PC-3 (cell line): Measurements from ENCODE around the gene WNT7B. TPM values are rescaled to one million over a fixed set of nuclear protein-coding genes. Genes with fewer than 3 reads are reported as not detected.

Source experiments
- ATAC-seq: fragments of 200-7000 bp; cut with Tn5 transposase; 2 replicates; pipeline ENCODE4 v1.9.1; 2020; ENCODE audit warnings: mild to moderate bottlenecking, moderate library complexity
- BruUV-seq: library from RNA; stranded (reverse); fragments of 400-500 nt; replicated peaks from 2 replicates; lab custom pipeline; 2021; lab: Mats Ljungman, UMichigan
- CTCF ChIA-PET: fragments of 300-600 bp; sonication (Branson Sonifier 250); formaldehyde crosslinking; loops from one replicate; lab custom pipeline; 2022; ENCODE audit warnings: antibody characterized with exemption; lab: Charles Lee
- POLR2A ChIA-PET: fragments of 300-600 bp; sonication (Branson Sonifier 250); formaldehyde crosslinking; loops from one replicate; lab custom pipeline; 2022; ENCODE audit warnings: antibody characterized with exemption; ENCODE audit not compliant: unreplicated experiment; lab: Charles Lee
- DNase-seq: peaks from one replicate; pipeline ENCODE4 v3.0.0-alpha.2; 2015
- H2AFZ ChIP-seq: fragments of 300-600 bp; sonication (generic); 2 replicates; pipeline ENCODE4 v1.6.0; 2016; ENCODE audit warnings: antibody characterized with exemption, low read length
- H3F3A ChIP-seq: fragments of 300-600 bp; sonication (generic); one replicate; pipeline ENCODE4 v1.6.0; 2017; ENCODE audit warnings: antibody characterized with exemption, low read length, control low read depth, mild to moderate bottlenecking; ENCODE audit not compliant: unreplicated experiment
- H3K27ac ChIP-seq: fragments of 300-600 bp; sonication (generic); 2 replicates; pipeline ENCODE4 v1.5.1; 2016; ENCODE audit warnings: mild to moderate bottlenecking, low read length
- H3K27me3 ChIP-seq: fragments of 300-600 bp; sonication (generic); 2 replicates; pipeline ENCODE4 v1.6.1; 2016; ENCODE audit warnings: low read length, mixed read lengths
- H3K36me3 ChIP-seq: fragments of 300-600 bp; sonication (generic); 2 replicates; pipeline ENCODE4 v1.6.1; 2016; ENCODE audit warnings: low read depth, mixed run types, low read length, mixed read lengths
- H3K4me1 ChIP-seq: fragments of 300-600 bp; sonication (generic); 2 replicates; pipeline ENCODE4 v1.5.1; 2016; ENCODE audit warnings: low read length; ENCODE audit not compliant: insufficient read depth
- H3K4me2 ChIP-seq: fragments of 300-600 bp; sonication (generic); 2 replicates; pipeline ENCODE4 v1.6.0; 2016; ENCODE audit warnings: low read length
- H3K4me3 ChIP-seq: fragments of 300-600 bp; sonication (generic); 2 replicates; pipeline ENCODE4 v1.5.1; 2016; ENCODE audit warnings: mild to moderate bottlenecking, low read length, mixed read lengths
- H3K79me2 ChIP-seq: fragments of 300-600 bp; sonication (generic); 2 replicates; pipeline ENCODE4 v1.6.1; 2017; ENCODE audit warnings: low read length, mixed read lengths
- H3K9ac ChIP-seq: fragments of 300-600 bp; sonication (generic); 2 replicates; pipeline ENCODE4 v1.6.0; 2016; ENCODE audit warnings: mild to moderate bottlenecking, low read length
- H3K9me2 ChIP-seq: fragments of 300-600 bp; sonication (generic); replicated peaks from 2 replicates; pipeline ENCODE4 v1.6.1; 2016; ENCODE audit warnings: mixed run types, low read length, mixed read lengths
- H3K9me3 ChIP-seq: fragments of 300-600 bp; sonication (generic); 2 replicates; pipeline ENCODE4 v1.6.1; 2016; ENCODE audit warnings: low read length, mixed read lengths
- H4K20me1 ChIP-seq: fragments of 300-600 bp; sonication (generic); 2 replicates; pipeline ENCODE4 v1.6.1; 2016; ENCODE audit warnings: low read length, mixed read lengths
- EZH2 ChIP-seq: fragments of 300-600 bp; sonication (generic); IDR thresholded peaks from one replicate; pipeline ENCODE4 v1.6.1; 2017; ENCODE audit warnings: antibody characterized with exemption, mild to moderate bottlenecking, low read length; ENCODE audit not compliant: unreplicated experiment
- EZH2phosphoT487 ChIP-seq: fragments of 300-600 bp; sonication (generic); IDR thresholded peaks from 2 replicates; pipeline ENCODE4 v1.6.1; 2018; ENCODE audit warnings: mild to moderate bottlenecking, antibody characterized with exemption, low read length, borderline replicate concordance
- intact Hi-C: fragments of 100-400 bp; cut with micrococcal nuclease; formaldehyde crosslinking; loops from 2 replicates; pipeline ENCODE4 v1.9.0; 2023
- total RNA-seq: library from RNA; depleted of rRNA; stranded (reverse); fragments of >200 nt; gene quantifications from 2 replicates; pipeline ENCODE4 v1.2.3, GENCODE V29; 2014
- TF ChIP-seq, protein P1 (sequence below): fragments of 300-600 bp; sonication (generic); conservative IDR thresholded peaks from 2 replicates; pipeline ENCODE4 v1.5.1; 2017; ENCODE audit warnings: antibody characterized with exemption, low read depth, mild to moderate bottlenecking, low read length

WNT7B gene
- total RNA-seq, 1 experiment from 2014 or later = 42.0 TPM

DNA sequence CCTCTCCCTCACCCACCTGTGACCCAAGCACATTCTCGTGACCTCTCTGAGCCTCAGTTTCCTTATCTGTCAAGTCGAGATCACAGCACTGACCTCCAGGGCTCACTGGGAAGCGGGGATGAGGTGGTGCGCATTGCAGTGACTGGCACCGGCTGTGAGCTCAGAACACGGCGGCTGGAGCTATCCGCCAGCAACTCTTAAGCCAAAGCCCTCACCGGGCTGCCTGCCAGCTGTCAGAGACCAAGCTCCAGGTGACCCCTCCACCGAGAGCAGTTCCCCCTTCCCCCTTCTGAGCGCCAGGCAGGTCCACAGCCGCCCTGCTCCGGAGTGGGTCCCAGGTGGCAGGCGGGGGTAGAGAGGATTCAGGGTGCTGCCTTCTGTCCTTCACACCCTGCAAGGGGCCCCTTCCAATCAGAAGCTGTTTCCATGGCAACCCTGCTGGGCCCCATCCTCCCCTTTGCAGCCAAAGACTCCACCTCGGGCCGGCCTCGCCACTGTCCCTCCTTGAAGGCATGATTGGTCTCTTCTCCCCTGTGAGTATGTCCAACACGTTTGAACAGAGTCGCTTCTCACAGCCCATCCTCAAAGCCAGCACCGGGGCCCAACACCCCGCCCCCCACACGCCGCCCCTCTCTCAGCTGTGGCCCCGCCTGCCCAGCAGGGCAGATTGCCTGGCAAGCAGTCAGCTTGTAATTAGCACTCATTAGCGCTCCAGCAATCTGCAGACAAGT, 98.7 kb downstream of the WNT7B start:
- TF ChIP-seq EZH2 (no peak), EZH2phosphoT487 (no peak)
- TF ChIP-seq, protein P1, sequence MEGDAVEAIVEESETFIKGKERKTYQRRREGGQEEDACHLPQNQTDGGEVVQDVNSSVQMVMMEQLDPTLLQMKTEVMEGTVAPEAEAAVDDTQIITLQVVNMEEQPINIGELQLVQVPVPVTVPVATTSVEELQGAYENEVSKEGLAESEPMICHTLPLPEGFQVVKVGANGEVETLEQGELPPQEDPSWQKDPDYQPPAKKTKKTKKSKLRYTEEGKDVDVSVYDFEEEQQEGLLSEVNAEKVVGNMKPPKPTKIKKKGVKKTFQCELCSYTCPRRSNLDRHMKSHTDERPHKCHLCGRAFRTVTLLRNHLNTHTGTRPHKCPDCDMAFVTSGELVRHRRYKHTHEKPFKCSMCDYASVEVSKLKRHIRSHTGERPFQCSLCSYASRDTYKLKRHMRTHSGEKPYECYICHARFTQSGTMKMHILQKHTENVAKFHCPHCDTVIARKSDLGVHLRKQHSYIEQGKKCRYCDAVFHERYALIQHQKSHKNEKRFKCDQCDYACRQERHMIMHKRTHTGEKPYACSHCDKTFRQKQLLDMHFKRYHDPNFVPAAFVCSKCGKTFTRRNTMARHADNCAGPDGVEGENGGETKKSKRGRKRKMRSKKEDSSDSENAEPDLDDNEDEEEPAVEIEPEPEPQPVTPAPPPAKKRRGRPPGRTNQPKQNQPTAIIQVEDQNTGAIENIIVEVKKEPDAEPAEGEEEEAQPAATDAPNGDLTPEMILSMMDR = no peak
- POLR2A ChIA-PET = no interaction called here
- BruUV-seq = no TSS peak

DNA sequence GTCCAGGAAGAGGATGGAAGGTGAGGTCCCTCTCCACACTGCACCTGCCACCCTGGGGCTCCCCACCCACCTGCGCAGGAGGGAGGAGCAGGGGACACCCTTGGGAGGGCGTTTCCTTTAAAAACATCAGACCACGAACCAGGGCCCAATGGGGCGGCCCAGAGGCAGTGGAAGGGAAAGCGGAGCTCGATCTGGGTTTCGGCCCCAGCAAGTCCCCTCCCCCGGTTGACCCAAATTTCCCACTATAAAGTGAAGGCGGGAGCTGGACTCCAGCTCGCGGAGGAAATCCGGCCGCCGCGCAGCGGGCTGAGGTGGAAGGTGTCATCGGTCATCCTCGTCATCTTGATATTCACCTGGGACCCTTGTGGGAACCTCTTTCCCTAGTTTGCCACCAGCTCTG, 99.3 kb downstream of the WNT7B start:
- Histone ChIP-seq H3K9ac (no peak overlapping the region), H3K4me3 (no peak overlapping the region), H4K20me1 (no peaks in the 10 kb centered on the region), H3K27me3 (no peaks in the 10 kb centered on the region), H3K36me3 (no peaks in the 10 kb centered on the region), H3K9me3 (no peaks in the 10 kb centered on the region), H3K4me1 (no peaks in the 10 kb centered on the region), H3K79me2 (no peaks in the 10 kb centered on the region), H3K9me2 (no peaks in the 10 kb centered on the region), H3K27ac (no peak overlapping the region), H3F3A (no peaks in the 10 kb centered on the region), H3K4me2 (no peak overlapping the region), H2AFZ (no peak overlapping the region)
- DNase-seq = no peak
- ChIA-PET POLR2A (no interaction called here), CTCF (no interaction called here)
- TF ChIP-seq EZH2phosphoT487 (no peak), EZH2 (no peak)
- TF ChIP-seq, protein P1 = no peak
- intact Hi-C loops = no loop called here
- BruUV-seq = no TSS peak
- ATAC-seq = no peak

More for the DNA sequence above, 98.7 kb downstream of the WNT7B start:
- Histone ChIP-seq H3K4me1 (no peaks in the 10 kb centered on the region), H3K27me3 (no peaks in the 10 kb centered on the region), H2AFZ (no peak overlapping the region), H3K9ac (no peak overlapping the region), H3K79me2 (no peaks in the 10 kb centered on the region), H3F3A (no peaks in the 10 kb centered on the region), H3K4me3 (no peak overlapping the region), H3K36me3 (no peaks in the 10 kb centered on the region), H3K9me2 (no peaks in the 10 kb centered on the region), H3K27ac (no peak overlapping the region), H3K4me2 (no peak overlapping the region), H4K20me1 (no peaks in the 10 kb centered on the region), H3K9me3 (no peaks in the 10 kb centered on the region)
- intact Hi-C loops = no loop called here
- CTCF ChIA-PET = no interaction called here
- no peak for ATAC-seq
- DNase-seq = no peak

DNA sequence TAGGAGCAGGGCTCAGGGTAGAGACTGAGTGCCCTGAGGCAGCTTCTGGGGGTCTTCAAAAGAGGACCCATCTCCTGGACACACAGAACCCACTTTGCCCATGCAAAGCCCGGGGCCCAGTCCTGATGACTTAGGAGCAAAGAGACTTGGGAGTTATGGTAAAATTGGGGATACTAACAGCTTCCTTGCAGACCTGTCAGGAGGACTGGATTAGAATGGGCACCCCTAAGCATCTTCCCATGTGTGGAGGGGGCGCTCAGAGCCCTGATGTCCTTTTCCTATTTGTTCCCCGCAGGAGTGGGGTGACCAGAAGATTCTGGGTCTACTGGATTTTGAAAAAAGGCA, 100.0 kb downstream of the WNT7B start:
- ChIA-PET CTCF (no interaction called here), POLR2A (no interaction called here)
- Histone ChIP-seq H3K79me2 (no peaks in the 10 kb centered on the region), H3K9me2 (no peaks in the 10 kb centered on the region), H4K20me1 (no peaks in the 10 kb centered on the region), H2AFZ (no peak overlapping the region), H3K27ac (no peak overlapping the region), H3K36me3 (no peaks in the 10 kb centered on the region), H3K4me2 (no peak overlapping the region), H3K4me1 (no peaks in the 10 kb centered on the region), H3K27me3 (no peaks in the 10 kb centered on the region), H3F3A (no peaks in the 10 kb centered on the region), H3K9me3 (no peaks in the 10 kb centered on the region), H3K9ac (no peak overlapping the region), H3K4me3 (no peak overlapping the region)
- ATAC-seq (no peak), DNase-seq (no peak)
- TF ChIP-seq EZH2 (no peak), EZH2phosphoT487 (no peak)
- TF ChIP-seq, protein P1 = no peak
- intact Hi-C loops = no loop called here
- BruUV-seq = no TSS peak
